Endodermal cell (in vitro differentiated cells): Measurements from ENCODE around the gene NSUN6. TPM values are rescaled to one million over a fixed set of nuclear protein-coding genes. Genes with fewer than 3 reads are reported as not detected.

Experiments
- DNase-seq: peaks from one replicate; pipeline ENCODE4 v3.0.0-alpha.2; 2017
- H3K27ac ChIP-seq: 2 replicates; pipeline ENCODE4 v1.5.1; 2013; ENCODE audit warnings: mild to moderate bottlenecking, low read depth, low read length, moderate library complexity
- H3K27me3 ChIP-seq: 2 replicates; pipeline ENCODE4 v1.6.1; 2013; ENCODE audit warnings: mild to moderate bottlenecking, low read length, moderate library complexity; ENCODE audit not compliant: insufficient read depth, control insufficient read depth, poor library complexity, severe bottlenecking
- H3K36me3 ChIP-seq: 2 replicates; pipeline ENCODE4 v1.7.0; 2013; ENCODE audit warnings: mild to moderate bottlenecking, low read length, moderate library complexity; ENCODE audit not compliant: control insufficient read depth, insufficient read depth
- H3K4me1 ChIP-seq: one replicate; pipeline ENCODE4 v1.7.0; 2013; ENCODE audit warnings: low read length; ENCODE audit not compliant: control insufficient read depth, insufficient read depth
- H3K4me3 ChIP-seq: 2 replicates; pipeline ENCODE4 v1.5.1; 2013; ENCODE audit warnings: mild to moderate bottlenecking, low read length, moderate library complexity
- H3K9ac ChIP-seq: 2 replicates; pipeline ENCODE4 v1.6.1; 2013; ENCODE audit warnings: mild to moderate bottlenecking, low read length, moderate library complexity; ENCODE audit not compliant: poor library complexity, severe bottlenecking; ENCODE audit errors: extremely low read depth
- H3K9me3 ChIP-seq: 2 replicates; pipeline ENCODE4 v1.6.1; 2013; ENCODE audit warnings: mild to moderate bottlenecking, low read length, moderate library complexity; ENCODE audit not compliant: control insufficient read depth
- H3K27ac Mint-ChIP-seq: 2 replicates; pipeline ENCODE4 v1.8.0; 2020; ENCODE audit warnings: mixed read lengths
- H3K27me3 Mint-ChIP-seq: 2 replicates; pipeline ENCODE4 v1.8.0; 2021; ENCODE audit warnings: mild to moderate bottlenecking, mixed read lengths; ENCODE audit not compliant: insufficient read depth
- H3K36me3 Mint-ChIP-seq: 2 replicates; pipeline ENCODE4 v1.8.0; 2020; ENCODE audit warnings: low read depth, mixed read lengths
- H3K4me1 Mint-ChIP-seq: 2 replicates; pipeline ENCODE4 v1.8.0; 2020; ENCODE audit warnings: mixed read lengths
- H3K4me3 Mint-ChIP-seq: 2 replicates; pipeline ENCODE4 v1.8.0; 2020; ENCODE audit warnings: mild to moderate bottlenecking, moderate library complexity, mixed read lengths
- H3K9me3 Mint-ChIP-seq: 2 replicates; pipeline ENCODE4 v1.8.0; 2020; ENCODE audit warnings: mild to moderate bottlenecking, mixed read lengths
- WGBS, 2 experiments: methylation state at CpG; one replicate each; pipeline versions ENCODE4 v1.1.5 to v1.1.7; 2013; ENCODE audit warnings: missing lambda C conversion rate in 2 of 2, mixed read lengths in 1 of 2; ENCODE audit not compliant: insufficient coverage in 1 of 2, insufficient read length in 1 of 2; 5-methylcytosine and 5-hydroxymethylcytosine counted together
- total RNA-seq, 2 donors: library from RNA; stranded (reverse); fragmentation: NEBNext Ultra II Directional in 1 of 2; extraction: Animal tissue kit (Norgen Biotek cat#: 25700) in 1 of 2; gene quantifications; 2 replicates in 1 of 2; 3 replicates in 1 of 2; pipeline ENCODE4 v1.2.1, GENCODE V29; 2021
- TF ChIP-seq, protein P1 (sequence below): fragments of 200-600 bp; sonication (generic); conservative IDR thresholded peaks from 2 replicates; pipeline ENCODE4 v1.5.0; 2021; ENCODE audit warnings: antibody characterized with exemption, mild to moderate bottlenecking

NSUN6 gene
- total RNA-seq, 2 donors from 2014 or later: 10.6 to 15.4 TPM

GRCh38 chr10:18567343-18567856, 84.0 kb downstream of the NSUN6 start:
- 93% methylated on average over 3 of the region's 3 CpGs for WGBS, 2 experiments

GRCh38 chr10:18566177-18566576, 85.2 kb downstream of the NSUN6 start:
- Mint-ChIP-seq H3K36me3 (no peaks in the 10 kb centered on the region), H3K9me3 (no peaks in the 10 kb centered on the region), H3K4me1 (no peaks in the 10 kb centered on the region), H3K27ac (no peak overlapping the region), H3K4me3 (no peak overlapping the region), H3K27me3 (no peaks in the 10 kb centered on the region)
- no peak for DNase-seq
- H3K4me1 ChIP-seq: no peaks in the 10 kb centered on the region
- no peaks in the 10 kb centered on the region for H3K36me3 ChIP-seq
- peaks cover 91% of the 10 kb centered on the region for H3K9me3 ChIP-seq
- H3K27ac ChIP-seq: no peak overlapping the region
- no peak overlapping the region for H3K9ac ChIP-seq
- WGBS, 2 experiments: 78 to 86% methylated on average over 4 of the region's 4 CpGs
- TF ChIP-seq, protein P1, sequence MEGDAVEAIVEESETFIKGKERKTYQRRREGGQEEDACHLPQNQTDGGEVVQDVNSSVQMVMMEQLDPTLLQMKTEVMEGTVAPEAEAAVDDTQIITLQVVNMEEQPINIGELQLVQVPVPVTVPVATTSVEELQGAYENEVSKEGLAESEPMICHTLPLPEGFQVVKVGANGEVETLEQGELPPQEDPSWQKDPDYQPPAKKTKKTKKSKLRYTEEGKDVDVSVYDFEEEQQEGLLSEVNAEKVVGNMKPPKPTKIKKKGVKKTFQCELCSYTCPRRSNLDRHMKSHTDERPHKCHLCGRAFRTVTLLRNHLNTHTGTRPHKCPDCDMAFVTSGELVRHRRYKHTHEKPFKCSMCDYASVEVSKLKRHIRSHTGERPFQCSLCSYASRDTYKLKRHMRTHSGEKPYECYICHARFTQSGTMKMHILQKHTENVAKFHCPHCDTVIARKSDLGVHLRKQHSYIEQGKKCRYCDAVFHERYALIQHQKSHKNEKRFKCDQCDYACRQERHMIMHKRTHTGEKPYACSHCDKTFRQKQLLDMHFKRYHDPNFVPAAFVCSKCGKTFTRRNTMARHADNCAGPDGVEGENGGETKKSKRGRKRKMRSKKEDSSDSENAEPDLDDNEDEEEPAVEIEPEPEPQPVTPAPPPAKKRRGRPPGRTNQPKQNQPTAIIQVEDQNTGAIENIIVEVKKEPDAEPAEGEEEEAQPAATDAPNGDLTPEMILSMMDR: no peak
- no peak overlapping the region for H3K4me3 ChIP-seq
- H3K27me3 ChIP-seq: no peaks in the 10 kb centered on the region

More at GRCh38 chr10:18567343-18567856, 84.0 kb downstream of the NSUN6 start:
- TF ChIP-seq, protein P1: no peak
- Histone ChIP-seq H3K36me3 (no peaks in the 10 kb centered on the region), H3K27ac (no peak overlapping the region), H3K4me3 (no peak overlapping the region), H3K27me3 (no peaks in the 10 kb centered on the region), H3K9me3 (peaks cover 95% of the 10 kb centered on the region), H3K9ac (no peak overlapping the region), H3K4me1 (no peaks in the 10 kb centered on the region)
- H3K36me3 Mint-ChIP-seq: no peaks in the 10 kb centered on the region
- H3K9me3 Mint-ChIP-seq: no peaks in the 10 kb centered on the region
- no peak overlapping the region for H3K27ac Mint-ChIP-seq
- no peak overlapping the region for H3K4me3 Mint-ChIP-seq
- no peaks in the 10 kb centered on the region for H3K27me3 Mint-ChIP-seq
- H3K4me1 Mint-ChIP-seq: no peaks in the 10 kb centered on the region
- no peak for DNase-seq

GRCh38 chr10:18565006-18565405, 86.4 kb downstream of the NSUN6 start:
- Histone ChIP-seq H3K36me3 (no peaks in the 10 kb centered on the region), H3K4me1 (no peaks in the 10 kb centered on the region), H3K4me3 (no peak overlapping the region), H3K9ac (no peak overlapping the region), H3K27ac (no peak overlapping the region), H3K9me3 (peaks cover 87% of the 10 kb centered on the region), H3K27me3 (no peaks in the 10 kb centered on the region)
- no peaks in the 10 kb centered on the region for H3K9me3 Mint-ChIP-seq
- WGBS, 2 experiments: 86 to 95% methylated on average over 5 of the region's 5 CpGs
- DNase-seq: no peak
- TF ChIP-seq, protein P1: no peak
- H3K36me3 Mint-ChIP-seq: no peaks in the 10 kb centered on the region
- no peak overlapping the region for H3K27ac Mint-ChIP-seq
- no peaks in the 10 kb centered on the region for H3K4me1 Mint-ChIP-seq
- H3K4me3 Mint-ChIP-seq: no peak overlapping the region
- H3K27me3 Mint-ChIP-seq: no peaks in the 10 kb centered on the region
